Lung (tissue), 12 donors: ENCODE data around the gene NOVA1. TPM values are rescaled to one million over a fixed set of nuclear protein-coding genes. Genes with fewer than 3 reads are reported as not detected.

Source experiments
- ATAC-seq: fragments of 200-7000 bp; cut with Tn5 transposase; one replicate; pipeline ENCODE4 v1.9.1; 2020; ENCODE audit warnings: moderate number of reproducible peaks; ENCODE audit not compliant: insufficient read depth, low FRiP score
- DNase-seq, 3 donors: peaks; one replicate each; pipeline ENCODE4 v3.0.0-alpha.2; 2013 to 2017
- H3K27ac ChIP-seq, 2 donors: one replicate each; pipeline ENCODE4 v1.5.1; 2013; ENCODE audit warnings: mild to moderate bottlenecking in 2 of 2, moderate library complexity in 2 of 2, control low read depth in 1 of 2, inconsistent platforms in 1 of 2, low read depth in 1 of 2, low read length in 1 of 2
- H3K27me3 ChIP-seq, 3 donors: one replicate each; pipeline ENCODE4 v1.5.1; 2013; ENCODE audit warnings: low read length in 2 of 3; ENCODE audit not compliant: control insufficient read depth in 3 of 3, insufficient read depth in 3 of 3
- H3K36me3 ChIP-seq, 4 donors: one replicate each; pipeline ENCODE4 v1.5.1; 2013; ENCODE audit warnings: low read length in 4 of 4, mild to moderate bottlenecking in 1 of 4, moderate library complexity in 1 of 4; ENCODE audit not compliant: control insufficient read depth in 4 of 4, insufficient read depth in 4 of 4
- H3K4me1 ChIP-seq, 5 donors: one replicate each; pipeline ENCODE4 v1.5.1; 2013; ENCODE audit warnings: low read length in 5 of 5, mild to moderate bottlenecking in 2 of 5, moderate library complexity in 1 of 5; ENCODE audit not compliant: control insufficient read depth in 5 of 5, insufficient read depth in 5 of 5
- H3K4me3 ChIP-seq: one replicate; pipeline ENCODE4 v1.5.1; 2013; ENCODE audit warnings: mild to moderate bottlenecking, control low read depth, moderate library complexity
- H3K9ac ChIP-seq, 2 donors: one replicate each; pipeline ENCODE4 v1.5.1; 2013; ENCODE audit warnings: low read length in 2 of 2, control low read depth in 1 of 2; ENCODE audit not compliant: insufficient read depth in 1 of 2
- H3K9me3 ChIP-seq, 4 donors: one replicate each; pipeline ENCODE4 v1.5.1; 2013; ENCODE audit warnings: low read length in 3 of 4, mild to moderate bottlenecking in 1 of 4, moderate library complexity in 1 of 4; ENCODE audit not compliant: control insufficient read depth in 4 of 4, insufficient read depth in 3 of 4
- CTCF ChIP-seq: IDR thresholded peaks from 2 replicates; pipeline ENCODE4 v1.5.1; 2012; ENCODE audit warnings: mild to moderate bottlenecking; ENCODE audit errors: control extremely low read depth, extremely low read depth
- WGBS, 2 donors: extraction: QIAGEN DNeasy Blood & Tissue Kit; methylation state at CpG; one replicate each; pipeline ENCODE4 v1.1.7; 2013; 5-methylcytosine and 5-hydroxymethylcytosine counted together
- polyA plus RNA-seq, 2 donors: library from polyadenylated mRNA; stranded (reverse); fragments of 200-250 nt; gene quantifications; one replicate each; pipeline ENCODE4 v1.2.1, GENCODE V29; 2013
- total RNA-seq, 2 donors: library from RNA; depleted of rRNA in 1 of 2; stranded (reverse); fragments of >200 nt in 1 of 2; gene quantifications; one replicate each; pipeline ENCODE4 v1.2.1, GENCODE V29; 2014 to 2021
- donor health status: control.
- donor health status: control.
- donor health status: Bipolar disorder and iron deficiency.
- donor health status: healthy.
- donor health status: DM: yes; HTN: yes; CAD: no.

Gene NOVA1
- total and polyA plus RNA-seq, 4 donors: 0.38 to 10.0 (median 2.1) TPM

GRCh38 chr14:26429205-26429604, 168.6 kb downstream of the NOVA1 start:
- ATAC-seq: no peak

GRCh38 chr14:26427097-26427496, 170.7 kb downstream of the NOVA1 start:
- no peak for TF ChIP-seq CTCF
- Histone ChIP-seq H3K4me1 (peaks cover 0 to 15% (median 0%) of the 10 kb centered on the region in 5 donors), H3K4me3 (no peak overlapping the region), H3K36me3 (no peaks in the 10 kb centered on the region), H3K9me3 (no peaks in the 10 kb centered on the region), H3K27ac (no peak overlapping the region), H3K9ac (no peak overlapping the region), H3K27me3 (no peaks in the 10 kb centered on the region)
- no peak for ATAC-seq
- peak in 2 of 3 donors; percentile 69 to 79 for DNase-seq
- 56 to 66% methylated on average over 5 of the region's 5 CpGs for WGBS, 2 donors

More at GRCh38 chr14:26429205-26429604, 168.6 kb downstream of the NOVA1 start:
- Histone ChIP-seq H3K9ac (no peak overlapping the region), H3K27ac (no peak overlapping the region), H3K27me3 (no peaks in the 10 kb centered on the region), H3K9me3 (no peaks in the 10 kb centered on the region), H3K4me3 (no peak overlapping the region), H3K36me3 (no peaks in the 10 kb centered on the region), H3K4me1 (peaks cover 0 to 8% (median 0%) of the 10 kb centered on the region in 5 donors)
- no peak for DNase-seq
- TF ChIP-seq CTCF: no peak

- no peaks in the 10 kb centered on the region for H3K27me3 ChIP-seq
- WGBS, 2 donors: 44 to 50% methylated on average over 2 of the region's 2 CpGs
- no peak for TF ChIP-seq CTCF
- H3K4me1 ChIP-seq: peaks cover 0 to 27% (median 3%) of the 10 kb centered on the region in 5 donors
- no peak for DNase-seq
- no peak for ATAC-seq
- no peak overlapping the region for H3K27ac ChIP-seq
- no peak overlapping the region for H3K4me3 ChIP-seq
- H3K36me3 ChIP-seq: no peaks in the 10 kb centered on the region
- no peaks in the 10 kb centered on the region for H3K9me3 ChIP-seq
- H3K9ac ChIP-seq: no peak overlapping the region
These were observed 173.3 kb downstream of the NOVA1 start for GRCh38 chr14:26424537-26424936.

GRCh38 chr14:26415618-26416123, 182.2 kb downstream of the NOVA1 start:
- no peaks in the 10 kb centered on the region for H3K36me3 ChIP-seq
- H3K9ac ChIP-seq: no peak overlapping the region
- H3K4me3 ChIP-seq: no peak overlapping the region
- no peaks in the 10 kb centered on the region for H3K4me1 ChIP-seq
- 63 to 73% methylated on average over 7 of the region's 7 CpGs for WGBS, 2 donors
- no peak for TF ChIP-seq CTCF
- ATAC-seq: no peak
- peak in 2 of 3 donors; percentile 13 to 17 for DNase-seq
- H3K27ac ChIP-seq: no peak overlapping the region
- H3K27me3 ChIP-seq: no peaks in the 10 kb centered on the region
- H3K9me3 ChIP-seq: no peaks in the 10 kb centered on the region
